Tibial nerve (tissue), 4 donors: ENCODE data around the gene FAM78B. TPM values are rescaled to one million over a fixed set of nuclear protein-coding genes. Genes with fewer than 3 reads are reported as not detected.

Source experiments
- DNase-seq, 2 donors: peaks; one replicate each; pipeline ENCODE4 v3.0.0-alpha.2; 2019; ENCODE audit warnings: low spot score in 2 of 2
- H3K27ac ChIP-seq, 4 donors: fragments of 200-600 bp; sonication (generic) in 3 of 4; one replicate each; pipeline ENCODE4 v1.5.1; 2017 to 2019; ENCODE audit warnings: mild to moderate bottlenecking in 1 of 4
- H3K27me3 ChIP-seq, 2 donors: fragments of 200-600 bp; sonication (generic) in 1 of 2; one replicate each; pipeline versions ENCODE4 v1.5.1 to v1.6.0; 2017 to 2019
- H3K36me3 ChIP-seq, 3 donors: fragments of 200-600 bp; sonication (generic); one replicate each; pipeline ENCODE4 v1.5.1; 2018 to 2019
- H3K4me1 ChIP-seq, 4 donors: fragments of 200-600 bp; sonication (generic) in 3 of 4; one replicate each; pipeline ENCODE4 v1.5.1; 2017 to 2019
- H3K4me3 ChIP-seq, 4 donors: fragments of 200-600 bp; sonication (generic) in 3 of 4; one replicate each; pipeline ENCODE4 v1.5.1; 2017 to 2019; ENCODE audit warnings: mild to moderate bottlenecking in 1 of 4, moderate library complexity in 1 of 4
- H3K9me3 ChIP-seq, 4 donors: fragments of 200-600 bp; sonication (generic) in 3 of 4; one replicate each; pipeline ENCODE4 v1.5.1; 2017 to 2019
- CTCF ChIP-seq, 5 experiments: fragments of 200-600 bp in 3 of 5; fragments of 450-650 bp in 2 of 5; sonication (generic) in 3 of 5; IDR thresholded peaks; one replicate each; pipeline ENCODE4 v1.5.1; 2016 to 2019; ENCODE audit warnings: antibody characterized with exemption in 5 of 5, mild to moderate bottlenecking in 3 of 5, moderate library complexity in 2 of 5
- EP300 ChIP-seq, 2 donors: sonication (generic); formaldehyde crosslinking; IDR thresholded peaks; one replicate each; pipeline ENCODE4 v1.6.1; 2017; ENCODE audit warnings: antibody characterized with exemption in 2 of 2, mild to moderate bottlenecking in 1 of 2
- POLR2A ChIP-seq, 2 donors: fragments of 450-650 bp; IDR thresholded peaks; one replicate each; pipeline ENCODE4 v1.6.1; 2017; ENCODE audit warnings: antibody characterized with exemption in 2 of 2, mild to moderate bottlenecking in 2 of 2, moderate library complexity in 2 of 2
- WGBS, 2 donors: methylation state at CpG; one replicate each; pipeline ENCODE4 v1.1.5; 2018; 5-methylcytosine and 5-hydroxymethylcytosine counted together
- total RNA-seq, 4 donors: library from RNA; depleted of rRNA; stranded (reverse); fragments of >200 nt; gene quantifications; one replicate each; pipeline ENCODE4 v1.1.0, GENCODE V29; 2016

FAM78B gene
- total RNA-seq, 4 donors from 2014 or later, result 2.0 to 6.3 (median 3.5) TPM

- 15 to 20% methylated on average over 14 of the region's 14 CpGs for WGBS, 2 donors
- H3K27ac ChIP-seq, result peak overlapping the region; percentile 32 to 80 (median 56)
Observed at GRCh38 chr1:166080967-166081870, 85.6 kb downstream of the FAM78B start.

GRCh38 chr1:166080277-166080966 lies 86.4 kb downstream of the FAM78B start:
- WGBS, 2 donors, result 24% methylated on average over 9 of the region's 9 CpGs
- TF ChIP-seq CTCF (IDR thresholded peaks at IDR 0.05), result no peak
- TF ChIP-seq EP300 (IDR thresholded peaks at IDR 0.05), result no peak
- no peak for TF ChIP-seq POLR2A (IDR thresholded peaks at IDR 0.05)
- DNase-seq, result peak in 1 of 2 donors; percentile 19

More at GRCh38 chr1:166080967-166081870, 85.6 kb downstream of the FAM78B start:
- peak; percentile 25 to 28 for DNase-seq
- H3K9me3 ChIP-seq, result no peaks in the 10 kb centered on the region
- no peak for TF ChIP-seq CTCF (IDR thresholded peaks at IDR 0.05)
- peak in 1 of 2 donors; percentile 11 for TF ChIP-seq EP300 (IDR thresholded peaks at IDR 0.05)
- TF ChIP-seq POLR2A (IDR thresholded peaks at IDR 0.05), result no peak
- peak overlapping the region in 2 of 4 donors; percentile 3 to 9 for H3K4me3 ChIP-seq
- H3K4me1 ChIP-seq, result peaks cover 0 to 27% (median 11%) of the 10 kb centered on the region in 4 donors
- H3K36me3 ChIP-seq, result no peaks in the 10 kb centered on the region
- H3K27me3 ChIP-seq, result no peaks in the 10 kb centered on the region

DNA sequence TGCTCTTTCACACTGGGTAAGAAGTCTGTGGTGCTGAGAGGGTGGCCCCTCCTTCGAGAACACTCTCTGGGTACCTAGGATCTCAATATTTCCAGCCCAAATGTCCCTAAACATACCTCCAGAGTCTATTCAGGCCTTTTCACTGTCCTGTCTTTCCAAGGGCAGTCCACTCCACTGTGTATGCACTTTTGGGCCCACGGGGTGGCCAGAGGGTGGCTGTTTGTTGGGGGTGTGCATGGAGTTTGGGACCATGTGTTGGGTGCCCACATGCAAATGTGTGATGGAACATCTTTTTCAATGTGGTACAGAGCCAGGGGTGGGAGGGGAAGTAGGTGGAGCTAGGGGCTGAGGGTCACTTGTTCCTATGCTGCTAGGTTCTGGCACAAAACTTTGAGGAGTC lies 87.5 kb downstream of the FAM78B start:
- Histone ChIP-seq H3K27me3 (no peaks in the 10 kb centered on the region), H3K9me3 (no peaks in the 10 kb centered on the region), H3K4me1 (peaks cover 0 to 27% (median 11%) of the 10 kb centered on the region in 4 donors), H3K4me3 (no peak overlapping the region), H3K36me3 (no peaks in the 10 kb centered on the region), H3K27ac (no peak overlapping the region)
- TF ChIP-seq CTCF (IDR thresholded peaks at IDR 0.05), result no peak
- TF ChIP-seq EP300 (IDR thresholded peaks at IDR 0.05), result no peak
- TF ChIP-seq POLR2A (IDR thresholded peaks at IDR 0.05), result no peak
- DNase-seq, result no peak
- WGBS, 2 donors, result 94 to 100% methylated on average over 2 of the region's 2 CpGs

More at GRCh38 chr1:166080277-166080966, 86.4 kb downstream of the FAM78B start:
- H3K36me3 ChIP-seq, result no peaks in the 10 kb centered on the region
- H3K27ac ChIP-seq, result peak overlapping the region in 3 of 4 donors; percentile 32 to 80 (median 74)
- no peaks in the 10 kb centered on the region for H3K27me3 ChIP-seq
- peaks cover 0 to 27% (median 11%) of the 10 kb centered on the region in 4 donors for H3K4me1 ChIP-seq
- no peaks in the 10 kb centered on the region for H3K9me3 ChIP-seq
- H3K4me3 ChIP-seq, result peak overlapping the region in 2 of 4 donors; percentile 3 to 9

DNA sequence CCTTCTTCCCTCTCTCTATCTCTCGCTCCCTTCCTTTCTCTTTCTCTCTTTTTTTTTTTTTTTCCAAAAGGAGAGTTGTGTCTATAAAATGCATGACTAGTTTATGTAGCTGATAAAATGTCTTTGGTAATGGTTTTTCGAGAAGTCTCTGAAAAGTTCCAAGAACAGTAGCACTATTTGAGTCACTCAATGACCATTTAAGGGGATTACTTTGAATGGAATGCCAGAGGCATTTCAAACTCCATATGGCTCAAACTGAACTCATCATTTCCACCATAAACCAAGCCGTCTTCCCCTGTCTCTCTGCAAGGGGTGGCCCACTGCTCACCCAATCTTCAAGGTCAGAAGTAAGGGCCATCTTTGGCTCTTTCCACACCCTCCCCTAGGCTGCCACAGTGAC lies 93.3 kb downstream of the FAM78B start:
- DNase-seq, result no peak
- H3K27me3 ChIP-seq, result no peaks in the 10 kb centered on the region
- no peaks in the 10 kb centered on the region for H3K36me3 ChIP-seq
- H3K4me3 ChIP-seq, result no peak overlapping the region
- no peaks in the 10 kb centered on the region for H3K9me3 ChIP-seq
- TF ChIP-seq EP300 (IDR thresholded peaks at IDR 0.05) (no peak), POLR2A (IDR thresholded peaks at IDR 0.05) (no peak), CTCF (IDR thresholded peaks at IDR 0.05) (no peak)
- WGBS, 2 donors, result 48 to 55% methylated on average over 3 of the region's 3 CpGs
- no peaks in the 10 kb centered on the region for H3K4me1 ChIP-seq
- no peak overlapping the region for H3K27ac ChIP-seq
